HG02678 (cell line): Measurements from ENCODE around the gene ZBTB6.
A peak's percentile ranks its signal among the peaks of the same experiment; 100 is the strongest.
"Not testable (repeated sequence)": the region's sequence is repeated elsewhere in the genome, so short reads cannot be mapped to it uniquely, and the experiment has no call there.

Source experiments
- ATAC-seq: cut with Tn5 transposase; IDR thresholded peaks from one replicate; pipeline ENCODE4 v1.9.1; 2021; ENCODE audit warnings: mild to moderate bottlenecking, moderate library complexity; ENCODE audit not compliant: unreplicated experiment

The ZBTB6 gene

GRCh38 chr9:122929796-122930354 lies 16.8 kb upstream of the ZBTB6 start:
- no peak for ATAC-seq

GRCh38 chr9:122923947-122924346 lies 10.8 kb upstream of the ZBTB6 start:
- ATAC-seq = no peak

- ATAC-seq = no peak
Measured at GRCh38 chr9:122922713-122923112, 9.6 kb upstream of the ZBTB6 start.

GRCh38 chr9:122918310-122918709 lies 5.2 kb upstream of the ZBTB6 start:
- no peak for ATAC-seq

- no peak for ATAC-seq
Measured at GRCh38 chr9:122912671-122912963, 506 bp downstream of the ZBTB6 start.

GRCh38 chr9:122906122-122906521 lies 7.0 kb downstream of the ZBTB6 start:
- ATAC-seq = not testable (repeated sequence)

GRCh38 chr9:122904823-122905710 lies 8.1 kb downstream of the ZBTB6 start, which contains the start of gene RC3H2:
RC3H2 (minus strand) TSS chr9:122905359; CDS start chr9:122897509, 7,850 bp downstream.
- ATAC-seq = peak; percentile 83

GRCh38 chr9:122904466-122904822 lies 8.7 kb downstream of the ZBTB6 start:
- ATAC-seq = peak; percentile 19

- no peak for ATAC-seq
Measured at GRCh38 chr9:122900791-122901190, 12.3 kb downstream of the ZBTB6 start.

GRCh38 chr9:122897969-122898368 lies 15.2 kb downstream of the ZBTB6 start:
- ATAC-seq = no peak

- no peak for ATAC-seq
Measured at GRCh38 chr9:122888480-122888879, 24.6 kb downstream of the ZBTB6 start.

GRCh38 chr9:122883125-122883524 lies 30.0 kb downstream of the ZBTB6 start:
- ATAC-seq = no peak

- ATAC-seq = no peak
Measured at GRCh38 chr9:122879443-122879842, 33.7 kb downstream of the ZBTB6 start.

- no peak for ATAC-seq
Measured at GRCh38 chr9:122875523-122875922, 37.6 kb downstream of the ZBTB6 start.

- not testable (repeated sequence) for ATAC-seq
Measured at GRCh38 chr9:122867276-122867675, 45.8 kb downstream of the ZBTB6 start.

GRCh38 chr9:122866079-122866478 lies 47.0 kb downstream of the ZBTB6 start:
- ATAC-seq = no peak

- no peak for ATAC-seq
Measured at GRCh38 chr9:122865300-122865699, 47.8 kb downstream of the ZBTB6 start.

GRCh38 chr9:122863407-122863806 lies 49.7 kb downstream of the ZBTB6 start:
- ATAC-seq = no peak

- no peak for ATAC-seq
Measured at GRCh38 chr9:122860319-122861142, 52.6 kb downstream of the ZBTB6 start.
